NCI-H774 (cell line): Measurements from ENCODE around the gene CUL3.
"Not testable (repeated sequence)": the region's sequence is repeated elsewhere in the genome, so short reads cannot be mapped to it uniquely, and the experiment has no call there.

Experiments
- DNase-seq: peaks from one replicate; lab custom pipeline; 2025; lab: John Stamatoyannopoulos, UW

Gene CUL3

DNA sequence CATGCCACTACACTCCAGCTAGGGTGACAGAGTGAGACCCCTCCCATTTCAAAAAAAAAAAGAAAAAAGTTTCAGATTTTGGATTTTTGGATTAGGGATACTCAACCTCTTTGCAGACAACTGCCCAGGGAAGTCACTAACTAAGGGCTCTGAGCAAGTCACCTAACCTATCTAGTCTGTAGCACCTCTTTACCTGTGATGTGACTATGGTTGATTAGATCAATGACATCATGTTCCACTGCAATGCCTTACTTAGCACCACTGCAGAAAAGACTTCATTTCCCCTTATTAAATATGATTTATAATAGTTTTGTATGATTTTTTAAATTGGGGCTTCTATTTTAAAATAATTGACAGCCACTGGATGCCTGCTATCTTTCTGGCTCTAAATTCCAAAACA, 41.2 kb downstream of the CUL3 start:
- no peak for DNase-seq

DNA sequence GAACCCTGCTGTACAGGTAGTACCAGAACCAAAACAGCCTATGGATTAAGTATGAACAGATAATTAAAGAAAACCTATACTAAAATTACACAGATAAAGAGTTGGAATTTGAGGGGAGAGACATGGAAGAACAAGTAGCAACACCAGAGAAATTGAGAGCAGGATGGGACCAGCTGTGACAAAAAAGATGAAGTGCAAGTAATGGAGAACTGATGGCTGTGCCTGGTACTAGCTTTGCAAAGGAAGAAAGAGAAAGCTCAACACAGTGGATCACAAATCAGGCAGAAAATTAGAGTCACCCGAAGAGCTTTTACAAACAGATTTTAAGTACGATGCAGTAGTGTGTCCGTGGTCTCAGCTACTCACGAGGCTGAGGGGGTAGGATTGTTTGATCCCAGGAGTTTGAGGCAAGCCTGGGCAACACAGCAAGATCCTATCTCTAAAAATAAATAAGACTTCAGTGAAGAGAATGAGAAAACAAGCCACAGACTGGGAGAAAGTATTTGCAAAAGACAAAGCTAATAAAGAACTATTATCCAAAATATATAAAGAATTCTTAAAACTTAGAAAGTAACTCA, 46.5 kb downstream of the CUL3 start:
- no peak for DNase-seq

DNA sequence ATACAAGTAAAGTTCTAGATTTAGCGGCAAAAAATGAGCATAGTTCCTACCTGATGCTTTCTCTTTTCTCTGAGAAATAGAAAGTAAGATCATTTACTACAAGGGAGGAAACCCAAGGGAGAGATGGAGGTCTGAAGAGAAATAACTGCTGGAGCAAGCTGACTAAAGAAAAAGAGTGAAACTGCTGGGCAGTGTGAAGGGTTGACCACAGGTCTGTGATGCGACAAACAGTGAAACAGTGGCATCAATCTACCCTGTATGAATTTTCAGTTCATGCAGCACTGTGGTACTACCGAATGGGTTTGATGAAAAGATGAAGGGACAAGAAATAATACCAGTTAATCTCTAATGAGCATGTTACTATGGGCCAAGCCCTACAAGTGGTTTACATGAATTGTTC, 52.2 kb downstream of the CUL3 start:
- DNase-seq: no peak

DNA sequence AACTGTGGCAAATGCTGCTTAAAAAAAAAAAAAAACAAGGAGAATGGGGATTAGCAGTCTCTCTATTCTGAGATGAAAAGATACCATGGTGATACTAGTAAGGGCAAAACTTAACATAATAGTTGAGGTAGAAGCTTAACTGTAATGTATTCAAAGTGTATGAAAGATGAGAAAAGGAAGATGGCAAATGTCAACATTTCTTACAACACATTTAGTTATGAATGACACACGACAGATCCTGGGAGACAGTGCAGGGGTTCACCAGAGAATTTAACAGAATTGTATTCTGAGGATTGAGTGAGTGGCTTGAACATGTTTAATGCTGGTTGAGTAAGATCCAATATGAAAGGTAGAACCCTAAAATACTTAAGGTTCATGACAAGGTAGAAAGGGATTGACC, 52.7 kb downstream of the CUL3 start:
- DNase-seq: no peak

DNA sequence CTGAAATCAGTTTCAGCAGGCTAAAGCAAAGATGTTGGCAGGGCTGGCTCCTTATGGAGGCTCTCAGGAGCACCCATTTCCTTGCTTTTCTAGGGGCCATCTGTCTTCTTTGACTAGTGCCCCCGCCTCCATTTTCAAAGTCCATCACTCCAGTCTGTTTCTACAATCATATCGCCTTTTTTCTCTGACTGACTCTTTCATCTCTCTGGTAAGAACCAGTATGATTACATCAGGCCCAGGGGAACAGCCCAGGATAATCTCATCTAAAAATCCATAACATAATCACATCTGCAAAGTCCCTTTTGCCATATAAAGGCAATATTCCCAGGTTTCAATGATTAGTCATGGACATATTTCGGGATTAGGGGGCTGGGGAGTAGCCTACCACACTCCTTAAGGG, 57.0 kb downstream of the CUL3 start:
- no peak for DNase-seq

DNA sequence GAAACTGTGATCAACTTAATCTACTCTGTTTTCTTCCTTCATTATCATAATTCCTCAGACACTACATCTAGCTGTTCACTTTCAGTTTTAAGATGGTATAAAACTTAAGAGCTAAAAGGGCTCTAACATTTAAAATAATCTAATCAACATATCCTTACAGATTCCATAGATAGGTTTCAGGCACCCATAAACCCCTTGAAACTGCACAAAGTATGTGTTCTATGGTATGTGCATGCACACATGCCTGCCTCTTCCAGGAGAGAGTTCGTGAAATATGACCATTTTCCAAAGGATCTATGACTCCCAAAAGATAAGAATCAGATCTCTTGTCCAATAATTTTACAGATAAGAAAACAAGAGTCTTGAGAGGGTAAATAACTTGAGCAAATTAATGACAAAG, 59.4 kb downstream of the CUL3 start:
- DNase-seq: no peak

DNA sequence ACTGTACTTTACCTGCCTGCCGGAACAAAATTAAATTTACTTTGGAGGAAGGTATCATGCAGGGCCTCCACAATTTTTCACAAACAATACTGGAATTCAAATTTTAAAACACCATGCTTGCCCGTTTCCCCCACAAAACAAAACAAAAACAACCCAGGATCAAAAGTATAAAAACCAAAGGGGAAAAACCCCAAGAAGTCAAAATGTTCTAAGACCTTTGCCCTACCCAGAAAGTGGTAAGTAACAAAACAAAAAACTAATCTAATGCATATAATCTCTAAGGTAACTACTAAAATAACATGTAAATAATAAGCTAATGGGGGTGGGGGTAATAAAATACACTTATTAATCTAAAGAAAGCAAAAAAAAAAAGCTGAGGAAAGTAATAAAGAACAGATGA, 60.5 kb downstream of the CUL3 start:
- no peak for DNase-seq

DNA sequence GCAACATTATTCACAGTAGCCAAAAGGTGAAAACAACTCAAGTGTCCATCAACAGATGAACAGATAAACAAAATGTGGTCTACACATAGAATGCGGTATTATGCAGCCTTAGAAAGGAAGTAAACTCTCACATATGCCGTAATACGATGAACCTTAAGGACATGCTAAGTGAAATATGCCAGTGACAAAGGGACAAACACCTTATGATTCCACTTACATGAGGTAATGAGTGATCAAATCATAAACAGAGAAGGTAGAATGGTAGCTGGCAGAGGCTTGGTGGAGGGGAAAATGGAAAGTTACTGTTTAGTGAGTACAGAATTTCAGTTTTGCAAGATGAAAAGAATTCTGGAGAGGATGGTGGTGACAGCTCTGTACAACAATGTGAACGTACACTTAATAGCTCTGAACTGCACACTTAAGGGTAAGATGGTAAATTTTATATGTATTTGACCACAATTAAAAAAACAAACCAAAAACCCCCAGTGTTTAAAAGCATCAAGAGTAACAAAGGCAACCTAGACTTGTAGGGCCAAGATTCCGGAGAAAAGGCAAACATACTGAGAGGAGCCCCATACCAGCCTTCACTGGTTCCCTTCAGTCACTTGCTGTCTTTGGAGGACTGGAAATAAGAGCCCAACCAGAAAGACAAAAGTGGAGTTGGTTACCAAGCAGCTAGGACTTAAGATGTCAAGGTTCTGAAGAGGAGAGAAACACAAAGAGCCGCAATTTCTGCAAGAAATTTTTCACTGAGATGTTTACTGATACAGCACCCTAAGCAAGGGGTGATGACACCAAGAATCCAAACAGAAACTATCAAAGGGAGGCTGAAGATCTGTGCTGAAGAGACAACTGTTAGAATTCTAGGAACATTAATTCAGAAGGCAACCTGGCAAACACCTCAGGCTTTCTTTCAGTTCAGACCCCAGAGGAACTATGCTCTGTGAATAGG, 61.3 kb downstream of the CUL3 start:
- DNase-seq: no peak

DNA sequence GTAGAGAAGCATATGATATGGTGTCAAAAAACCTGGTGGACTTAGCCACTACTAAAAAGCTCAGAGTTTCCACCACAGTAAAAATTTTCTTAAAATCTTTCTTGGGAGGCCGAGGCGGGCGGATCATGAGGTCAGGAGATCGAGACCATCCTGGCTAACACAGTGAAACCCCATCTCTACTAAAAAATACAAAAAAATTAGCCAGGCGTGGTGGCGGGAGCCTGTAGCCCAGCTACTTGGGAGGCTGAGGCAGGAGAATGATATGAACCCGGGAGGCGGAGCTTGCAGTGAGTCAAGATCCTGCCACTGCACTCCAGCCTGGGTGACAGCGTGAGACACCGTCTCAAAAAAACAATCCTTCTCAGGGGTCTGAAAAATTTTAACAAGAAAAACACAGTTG, 62.7 kb downstream of the CUL3 start:
- not testable (repeated sequence) for DNase-seq

DNA sequence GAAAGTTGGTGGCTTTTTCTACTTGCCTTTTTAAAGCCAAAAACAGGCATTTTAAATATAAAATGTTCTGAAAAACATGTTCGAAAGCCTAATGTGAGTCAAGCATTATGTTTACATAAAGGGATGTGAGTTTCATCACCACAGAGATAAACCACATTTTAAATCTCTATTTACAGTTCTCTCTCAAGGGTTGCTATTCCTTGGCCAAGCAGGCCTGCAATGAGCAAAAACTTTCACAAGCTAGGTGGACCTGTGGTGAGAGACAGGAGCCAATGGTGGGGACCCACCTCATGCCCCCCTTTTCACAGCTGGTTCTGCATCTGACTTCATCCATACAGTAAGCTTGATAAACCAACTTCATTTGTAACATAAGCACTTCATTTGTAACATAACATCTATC, 65.1 kb downstream of the CUL3 start:
- DNase-seq: no peak

DNA sequence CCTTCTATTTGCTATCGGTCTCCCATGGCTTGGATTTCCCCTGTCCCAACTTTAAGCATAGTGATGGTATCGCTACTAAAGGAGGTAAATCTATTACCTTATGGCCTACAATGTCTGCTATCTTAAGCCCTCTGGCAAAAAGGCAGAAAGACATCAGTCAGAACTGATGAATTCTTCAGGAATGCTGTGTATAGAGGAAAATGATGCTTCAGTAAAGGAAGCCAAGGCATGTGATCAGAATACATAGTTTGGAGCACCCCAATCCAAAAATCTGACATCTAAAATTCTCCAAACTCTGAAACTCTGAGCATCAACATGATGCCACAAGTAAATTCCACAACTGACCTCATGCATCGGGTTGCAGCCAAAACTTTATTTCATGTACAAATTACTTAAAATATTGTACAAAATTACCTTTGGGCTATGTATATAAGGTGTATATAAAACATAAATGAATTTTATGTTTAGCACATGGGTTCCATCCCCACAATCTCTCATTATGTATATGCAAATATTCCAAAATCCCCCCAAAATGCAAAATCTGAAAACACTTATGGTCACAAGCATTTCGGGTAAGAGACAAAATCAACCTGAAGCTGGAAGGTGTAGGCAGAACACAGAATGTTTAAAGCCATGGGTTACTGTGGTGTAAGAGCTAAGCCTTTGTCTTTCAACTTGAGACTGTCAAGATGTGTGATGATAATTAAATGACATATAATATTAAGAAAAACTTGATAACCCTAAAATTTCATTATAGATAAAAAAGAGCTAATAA, 66.2 kb downstream of the CUL3 start:
- DNase-seq: no peak

DNA sequence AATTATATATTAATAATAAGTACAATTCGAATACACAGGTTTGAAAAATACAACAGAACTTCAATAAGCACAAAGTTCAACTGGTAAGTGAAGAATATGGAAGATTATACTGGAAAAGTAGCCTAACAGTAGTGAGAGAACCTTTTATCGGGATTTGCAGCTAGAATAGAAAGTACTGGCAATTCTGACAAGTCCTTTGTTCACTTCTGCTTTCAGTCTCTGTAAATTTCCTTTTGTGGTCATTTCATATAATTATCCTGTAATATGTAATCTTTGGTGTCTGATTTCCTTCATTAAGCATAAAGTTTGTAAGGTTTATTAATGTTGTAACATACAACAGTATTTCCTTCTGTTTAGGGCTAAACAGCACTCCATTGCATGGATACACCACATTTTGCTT, 67.2 kb downstream of the CUL3 start:
- no peak for DNase-seq

DNA sequence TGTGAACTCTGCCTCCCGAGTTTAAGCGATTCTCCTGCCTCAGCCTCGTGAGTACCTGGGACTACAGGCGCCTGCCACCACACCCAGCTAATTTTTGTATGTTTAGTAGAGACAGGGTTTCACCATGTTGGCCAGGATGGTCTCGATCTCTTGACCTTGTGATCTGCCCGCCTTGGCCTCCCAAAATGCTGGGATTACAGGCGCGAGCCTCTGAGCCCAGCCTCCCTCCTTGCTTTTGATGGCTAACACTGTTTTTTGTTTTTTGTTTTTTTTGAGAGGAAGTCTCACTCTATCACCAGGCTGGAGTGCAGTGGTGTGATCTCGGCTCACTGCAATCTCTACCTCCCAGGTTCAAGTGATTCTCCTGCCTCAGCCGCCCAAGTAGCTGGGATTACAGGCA, 68.8 kb downstream of the CUL3 start:
- DNase-seq: not testable (repeated sequence)

DNA sequence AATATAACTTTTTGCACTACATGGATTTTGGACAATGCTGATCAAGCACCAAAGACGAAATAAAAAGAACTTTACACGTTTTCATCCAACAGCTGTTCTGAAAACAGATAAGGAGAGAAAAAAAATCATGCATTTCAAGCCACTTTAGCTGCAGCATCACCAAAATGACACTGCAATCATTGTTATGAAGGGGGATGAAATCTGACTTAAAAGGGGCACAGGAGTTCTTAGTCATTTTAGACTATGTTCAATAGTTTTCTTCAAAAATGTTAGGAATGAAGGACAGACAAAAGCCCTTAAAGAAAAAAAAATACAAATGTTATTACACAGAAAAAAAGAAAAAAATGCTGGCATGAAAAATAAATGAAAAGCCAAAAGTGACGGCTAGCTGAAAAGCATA, 71.2 kb downstream of the CUL3 start:
- no peak for DNase-seq

DNA sequence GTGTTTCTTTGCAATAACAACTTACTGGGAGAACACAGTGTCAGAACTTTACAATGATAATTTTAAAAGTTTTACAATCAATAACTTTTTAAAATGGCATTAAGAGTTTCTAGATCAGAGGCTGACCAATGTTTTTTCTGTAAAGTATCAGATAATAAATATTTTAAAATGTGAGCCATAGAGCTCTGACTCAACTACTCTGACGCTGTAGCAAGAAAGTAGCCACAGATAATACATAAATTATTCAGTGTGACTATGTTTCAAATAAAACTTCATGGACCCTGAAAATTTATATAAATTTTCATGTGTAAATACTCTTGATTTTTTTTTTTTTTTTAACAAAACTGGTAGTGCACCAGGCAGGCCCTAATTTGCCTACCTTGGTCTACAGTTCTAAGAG, 77.4 kb downstream of the CUL3 start:
- DNase-seq: no peak

DNA sequence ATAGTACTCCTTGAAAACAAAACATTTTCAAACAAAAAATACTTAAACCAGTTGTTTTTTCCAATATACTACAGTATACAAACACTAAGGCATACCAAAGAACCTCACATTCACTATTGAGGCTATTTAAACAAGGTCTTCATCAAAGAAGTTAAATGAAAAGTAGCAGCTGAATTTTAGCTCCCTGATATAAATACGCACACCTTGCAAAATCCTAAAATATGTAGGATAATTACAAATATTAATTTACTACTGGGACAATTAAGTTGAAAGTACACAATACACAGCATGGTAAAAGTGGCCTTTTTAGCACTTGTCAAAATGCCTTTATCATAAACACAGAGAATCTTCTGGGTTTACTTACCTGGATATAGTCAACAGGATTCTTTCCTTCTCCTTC, 78.7 kb downstream of the CUL3 start:
- no peak for DNase-seq

DNA sequence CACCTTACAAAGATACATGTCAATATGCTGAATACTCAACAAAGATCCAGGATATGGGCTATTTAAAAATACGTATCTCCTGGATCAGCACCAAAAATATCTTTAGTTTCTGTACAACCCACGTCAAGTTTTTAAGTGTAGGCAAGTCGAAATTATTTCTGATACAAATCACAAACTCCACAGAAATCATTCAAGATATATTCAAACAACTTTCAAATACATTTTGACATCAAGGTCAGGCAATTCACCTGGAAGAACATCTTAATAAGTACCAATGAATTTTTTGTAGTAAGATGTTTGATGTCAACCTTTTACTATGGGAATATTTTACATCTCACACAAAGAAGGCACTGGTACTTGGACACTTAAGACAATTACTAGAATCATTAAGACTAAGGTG, 86.2 kb downstream of the CUL3 start:
- DNase-seq: no peak

DNA sequence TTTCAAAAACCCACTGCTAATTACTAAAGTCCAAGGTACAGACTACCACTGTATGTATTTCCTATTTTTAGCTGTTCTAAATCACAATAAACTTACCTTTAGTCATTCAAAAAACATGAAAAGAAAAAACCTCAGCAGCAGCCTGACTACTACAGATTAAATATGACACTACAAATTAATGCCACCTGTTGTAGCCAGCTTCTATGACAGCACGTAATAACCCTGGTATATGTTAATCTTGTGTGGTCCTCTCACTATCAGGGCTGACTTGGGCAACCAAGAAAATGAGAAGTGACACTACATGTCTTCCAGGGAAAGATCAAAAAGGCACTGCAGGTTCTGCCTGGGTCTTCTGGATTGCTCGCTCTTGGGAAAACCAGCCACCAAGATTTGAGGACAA, 92.6 kb downstream of the CUL3 start:
- DNase-seq: no peak

DNA sequence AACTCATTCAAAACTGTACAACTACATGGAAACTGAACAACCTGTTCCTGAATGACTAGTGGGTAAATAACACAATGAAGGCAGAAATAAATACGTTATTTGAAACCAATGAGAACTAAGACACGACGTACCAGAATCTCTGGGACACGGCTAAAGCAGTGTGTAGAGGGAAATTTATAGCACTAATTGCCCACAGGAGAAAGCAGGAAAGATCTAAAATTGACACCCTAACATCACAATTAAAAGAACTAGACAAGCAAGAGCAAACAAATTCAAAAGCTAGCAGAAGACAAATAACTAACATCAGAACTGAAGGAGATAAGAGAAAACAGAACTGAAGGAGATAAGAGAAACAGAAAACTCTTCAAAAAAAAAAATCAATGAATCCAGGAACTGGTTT, 97.2 kb downstream of the CUL3 start:
- not testable (repeated sequence) for DNase-seq

DNA sequence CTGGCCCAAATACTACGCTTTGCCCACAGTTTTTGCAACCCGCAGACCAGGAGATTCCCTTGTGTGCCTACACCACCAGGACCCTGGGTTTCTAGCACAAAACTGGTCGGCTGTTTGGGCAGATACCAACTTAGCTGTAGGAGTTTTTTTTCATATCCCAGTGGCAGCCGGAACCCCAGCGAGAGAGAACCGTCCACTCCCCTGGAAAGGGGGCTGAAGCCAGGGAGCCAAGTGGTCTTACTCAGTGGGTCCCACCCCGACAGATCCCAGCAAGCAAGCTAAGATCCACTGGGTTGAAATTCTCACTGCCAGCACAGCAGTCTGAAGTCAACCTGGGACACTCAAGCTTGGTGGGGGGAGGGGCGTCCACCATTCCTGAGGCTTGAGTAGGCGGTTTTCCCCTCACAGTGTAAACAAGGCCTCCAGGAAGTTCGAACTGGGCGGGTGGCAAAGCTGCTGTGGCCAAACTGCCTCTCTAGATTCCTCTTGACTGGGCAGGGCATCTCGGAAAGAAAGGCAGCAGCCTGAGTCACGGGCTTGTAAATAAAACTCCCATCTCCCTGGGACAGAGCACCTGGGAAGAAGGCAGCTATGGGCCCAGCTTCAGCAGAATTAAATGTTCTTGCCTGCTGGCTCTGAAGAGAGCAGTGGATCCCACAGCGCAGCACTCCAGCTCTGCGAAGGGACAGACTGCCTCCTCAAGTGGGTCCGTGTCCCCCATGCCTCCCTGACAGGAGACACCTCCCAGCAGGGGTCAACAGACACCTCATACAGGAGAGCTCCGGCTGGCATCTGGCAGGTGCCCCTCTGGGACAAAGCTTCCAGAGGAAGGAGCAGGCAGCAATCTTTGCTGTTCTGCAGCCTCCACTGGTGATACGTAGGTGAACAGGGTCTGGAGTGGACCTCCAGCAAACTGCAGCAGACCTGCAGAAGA, 99.8 kb downstream of the CUL3 start:
- DNase-seq: not testable (repeated sequence)

DNA sequence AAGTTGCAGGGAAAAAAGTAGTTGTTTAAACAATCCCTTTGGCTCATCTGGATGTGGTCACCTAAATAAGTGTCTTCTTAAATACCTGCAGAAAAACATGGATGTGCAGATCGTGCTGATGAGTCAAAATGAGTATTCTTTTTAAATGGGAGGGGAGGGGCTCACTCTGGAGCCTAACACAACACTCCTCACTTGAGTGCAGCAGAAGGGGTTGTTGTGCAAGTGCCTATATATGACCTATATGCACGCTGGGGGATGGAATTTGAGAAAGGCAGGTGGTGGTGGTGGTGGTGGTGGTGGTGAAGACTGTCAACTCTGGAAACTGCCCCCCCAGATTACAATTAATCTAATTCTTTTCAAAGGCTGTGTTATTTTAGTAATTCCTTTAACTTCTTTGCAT, 105.3 kb downstream of the CUL3 start:
- DNase-seq: no peak

DNA sequence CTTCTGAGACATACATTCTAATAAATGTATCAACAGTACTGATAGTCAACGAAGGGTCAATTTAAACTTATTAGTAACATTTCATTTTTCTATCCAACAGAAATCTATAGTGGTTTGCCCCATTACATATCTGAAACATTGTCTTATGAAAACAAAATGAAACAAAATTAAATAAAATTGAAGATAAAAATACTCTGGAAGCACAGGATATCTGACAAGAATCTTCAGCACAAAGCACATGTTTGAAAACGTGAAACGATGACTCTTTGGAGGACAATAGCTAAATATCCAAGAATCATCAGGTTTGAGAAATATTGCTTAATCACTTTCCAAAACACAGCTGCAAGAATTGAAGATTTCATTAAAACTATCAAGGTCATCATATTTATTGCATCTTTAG, 112.3 kb downstream of the CUL3 start:
- no peak for DNase-seq
